Activated T-cell treated with anti-CD3 and anti-CD28 coated beads for 24 hours (primary cell): ENCODE results near the gene SLCO2B1.
A peak's percentile ranks its signal among the peaks of the same experiment; 100 is the strongest.

Experiments used
- DNase-seq: peaks from one replicate; pipeline ENCODE4 v3.0.0-alpha.2; 2020; ENCODE audit warnings: low read depth

Gene SLCO2B1

DNA sequence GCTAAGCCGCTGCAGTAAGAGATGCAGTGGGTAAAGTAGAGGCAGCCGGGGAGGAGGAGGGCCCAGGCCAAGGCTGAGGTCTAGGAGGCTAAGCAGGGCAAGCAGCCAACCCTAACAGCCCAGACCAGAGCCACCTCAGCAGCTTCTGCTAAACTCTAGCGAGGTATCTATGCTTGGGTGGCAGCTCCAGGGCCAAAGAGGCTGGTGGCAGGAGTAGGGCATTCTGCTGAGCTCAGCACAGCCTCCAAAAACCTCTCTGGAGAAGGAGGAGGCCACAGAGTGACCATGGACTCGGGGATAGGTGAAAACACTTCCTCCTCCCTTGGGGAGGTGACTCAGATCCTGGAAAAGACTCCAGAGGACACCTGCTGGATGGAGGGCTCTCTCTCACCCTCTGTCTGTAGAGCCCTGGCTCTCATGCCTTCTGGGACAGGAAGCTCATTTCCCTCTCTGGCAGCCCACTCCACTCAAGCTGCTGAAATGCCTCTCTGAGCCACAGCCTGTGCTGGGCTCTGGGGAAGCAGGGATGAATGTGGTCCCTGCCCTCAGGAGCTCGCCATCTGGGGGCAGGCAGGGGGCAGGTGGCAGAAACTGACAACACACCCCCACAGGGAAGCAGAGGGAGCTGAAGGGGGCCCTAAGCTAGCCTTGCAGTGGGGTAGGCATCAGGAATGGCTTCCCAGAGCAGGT is 73.2 kb downstream of the SLCO2B1 start:
- DNase-seq: no peak

GRCh38 chr11:75225794-75226193 is 74.9 kb downstream of the SLCO2B1 start:
- DNase-seq: no peak

- no peak for DNase-seq
These were observed 78.6 kb downstream of the SLCO2B1 start for GRCh38 chr11:75229466-75229865.

GRCh38 chr11:75230621-75231020 is 79.7 kb downstream of the SLCO2B1 start:
- no peak for DNase-seq

DNA sequence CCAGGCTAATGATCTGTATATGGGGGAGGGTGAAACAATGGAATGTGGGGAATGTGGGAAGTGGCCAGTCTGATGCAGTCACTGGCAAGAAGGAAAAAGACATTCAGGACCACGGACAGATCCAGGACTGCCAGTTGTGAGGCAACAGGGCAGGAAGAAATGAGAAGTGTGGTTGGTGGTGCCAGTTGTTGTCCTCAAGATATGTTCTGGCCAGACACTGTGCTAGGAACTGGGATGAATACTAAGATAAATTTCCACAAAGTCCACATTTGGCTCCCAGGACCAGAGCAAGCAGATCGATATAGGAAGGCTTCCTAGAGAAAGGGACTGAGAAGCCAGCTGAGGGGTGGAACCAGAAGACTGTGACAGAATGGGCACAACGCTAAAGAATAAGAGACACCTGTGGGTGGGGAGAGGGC is 82.9 kb downstream of the SLCO2B1 start:
- DNase-seq: no peak

DNA sequence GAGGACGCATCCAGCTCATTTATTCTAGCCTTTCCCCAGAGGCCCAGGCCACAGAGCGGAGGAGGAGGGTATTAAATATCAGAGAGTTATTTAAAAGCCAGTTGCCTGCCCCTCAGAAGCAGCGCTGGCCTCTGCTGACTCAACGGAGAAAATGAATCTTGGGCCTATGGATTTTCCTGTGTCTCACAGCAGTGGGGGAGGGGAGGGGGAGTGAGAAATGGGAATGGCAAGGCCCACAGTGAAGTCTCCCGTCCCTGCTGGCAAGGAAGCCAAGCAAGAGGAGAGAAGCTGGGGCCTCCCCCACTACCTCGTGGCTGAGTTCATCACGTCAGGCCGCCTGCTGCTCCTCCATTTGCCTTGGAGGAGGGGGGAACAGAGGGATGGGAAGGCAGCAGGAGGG is 85.2 kb downstream of the SLCO2B1 start:
- no peak for DNase-seq

DNA sequence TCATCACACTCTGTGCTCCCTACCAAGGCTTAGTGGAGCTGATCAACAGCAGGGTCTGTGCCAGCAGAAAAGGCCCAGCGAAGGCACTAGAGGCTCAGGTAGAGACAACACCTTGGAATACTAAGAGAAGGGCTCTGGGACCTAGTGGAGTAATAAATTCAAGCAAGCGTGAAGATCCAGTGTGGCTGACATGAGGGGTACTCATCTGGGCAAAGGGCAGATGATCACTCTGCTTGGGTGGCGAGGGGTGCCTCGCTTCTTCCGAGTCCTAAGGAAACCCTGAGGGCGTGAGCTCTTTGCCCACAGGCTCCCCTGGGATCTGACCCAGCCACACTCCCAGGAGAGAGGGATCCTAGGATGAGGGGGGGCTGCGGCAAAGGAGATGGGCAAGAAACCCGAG is 86.1 kb downstream of the SLCO2B1 start:
- no peak for DNase-seq

- no peak for DNase-seq
These were observed 87.9 kb downstream of the SLCO2B1 start for GRCh38 chr11:75238595-75239440.

GRCh38 chr11:75239531-75240290 is 88.8 kb downstream of the SLCO2B1 start:
- no peak for DNase-seq

DNA sequence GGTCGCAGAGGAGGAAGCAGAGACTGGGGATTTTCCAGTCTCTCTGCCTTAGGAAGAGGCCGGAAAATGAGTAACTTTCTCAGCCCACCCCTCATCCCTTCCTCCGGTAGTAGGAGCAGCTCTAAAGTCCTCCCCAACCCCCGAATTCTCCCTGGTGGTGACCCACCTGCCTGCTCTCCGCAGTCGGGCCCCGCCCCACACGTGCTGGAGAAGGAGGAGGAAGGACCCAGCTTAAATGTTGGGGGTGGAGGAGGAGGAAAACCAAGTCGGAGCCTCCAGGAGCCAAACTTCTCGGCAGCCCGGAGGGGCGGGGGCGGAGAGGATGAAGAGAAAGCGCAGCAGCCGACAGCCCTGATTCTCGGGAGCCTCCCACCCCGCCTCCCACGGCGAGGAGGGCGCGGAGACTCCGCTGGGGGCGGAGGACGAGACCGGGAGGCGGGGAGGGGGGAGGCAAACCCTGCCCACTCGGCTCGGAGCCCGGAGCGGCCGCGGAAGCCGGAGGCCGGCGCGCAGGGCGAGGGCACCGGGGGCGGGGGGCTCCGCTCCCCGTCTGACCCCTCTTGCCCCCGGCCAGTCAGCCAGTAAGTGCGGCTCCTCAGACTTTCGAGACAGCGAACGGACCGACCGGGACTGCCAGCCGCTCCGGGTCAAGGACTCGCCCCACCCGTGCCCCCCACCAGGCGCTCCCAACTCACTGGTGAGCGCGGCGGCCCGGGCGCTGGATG is 89.6 kb downstream of the SLCO2B1 start, which contains the start of gene TPBGL:
Gene TPBGL (plus strand): TSS at position 464 of the 725 bp plus-strand sequence. CDS start 276 bp downstream, outside the sequence.
- no peak for DNase-seq

DNA sequence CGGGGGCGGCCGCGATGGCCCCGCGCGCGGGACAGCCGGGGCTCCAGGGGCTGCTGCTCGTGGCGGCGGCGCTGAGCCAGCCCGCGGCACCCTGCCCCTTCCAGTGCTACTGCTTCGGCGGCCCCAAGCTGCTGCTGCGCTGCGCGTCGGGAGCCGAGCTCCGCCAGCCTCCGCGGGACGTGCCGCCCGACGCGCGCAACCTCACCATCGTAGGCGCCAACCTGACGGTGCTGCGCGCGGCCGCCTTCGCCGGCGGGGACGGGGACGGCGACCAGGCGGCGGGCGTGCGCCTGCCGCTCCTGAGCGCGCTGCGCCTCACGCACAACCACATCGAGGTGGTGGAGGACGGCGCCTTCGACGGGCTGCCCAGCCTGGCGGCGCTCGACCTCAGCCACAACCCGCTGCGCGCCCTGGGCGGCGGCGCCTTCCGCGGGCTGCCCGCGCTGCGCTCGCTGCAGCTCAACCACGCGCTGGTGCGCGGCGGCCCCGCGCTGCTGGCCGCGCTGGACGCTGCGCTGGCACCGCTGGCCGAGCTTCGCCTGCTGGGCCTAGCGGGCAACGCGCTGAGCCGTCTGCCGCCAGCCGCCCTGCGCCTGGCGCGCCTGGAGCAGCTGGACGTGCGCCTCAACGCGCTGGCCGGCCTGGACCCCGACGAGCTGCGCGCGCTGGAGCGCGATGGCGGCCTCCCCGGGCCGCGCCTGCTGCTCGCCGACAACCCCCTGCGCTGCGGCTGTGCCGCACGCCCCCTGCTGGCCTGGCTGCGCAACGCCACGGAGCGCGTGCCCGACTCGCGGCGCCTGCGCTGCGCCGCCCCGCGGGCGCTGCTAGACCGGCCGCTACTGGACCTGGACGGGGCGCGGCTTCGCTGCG is 90.4 kb downstream of the SLCO2B1 start:
- DNase-seq: peak; percentile 86

- DNase-seq: no peak
These were observed 91.2 kb downstream of the SLCO2B1 start for GRCh38 chr11:75241906-75242644.

DNA sequence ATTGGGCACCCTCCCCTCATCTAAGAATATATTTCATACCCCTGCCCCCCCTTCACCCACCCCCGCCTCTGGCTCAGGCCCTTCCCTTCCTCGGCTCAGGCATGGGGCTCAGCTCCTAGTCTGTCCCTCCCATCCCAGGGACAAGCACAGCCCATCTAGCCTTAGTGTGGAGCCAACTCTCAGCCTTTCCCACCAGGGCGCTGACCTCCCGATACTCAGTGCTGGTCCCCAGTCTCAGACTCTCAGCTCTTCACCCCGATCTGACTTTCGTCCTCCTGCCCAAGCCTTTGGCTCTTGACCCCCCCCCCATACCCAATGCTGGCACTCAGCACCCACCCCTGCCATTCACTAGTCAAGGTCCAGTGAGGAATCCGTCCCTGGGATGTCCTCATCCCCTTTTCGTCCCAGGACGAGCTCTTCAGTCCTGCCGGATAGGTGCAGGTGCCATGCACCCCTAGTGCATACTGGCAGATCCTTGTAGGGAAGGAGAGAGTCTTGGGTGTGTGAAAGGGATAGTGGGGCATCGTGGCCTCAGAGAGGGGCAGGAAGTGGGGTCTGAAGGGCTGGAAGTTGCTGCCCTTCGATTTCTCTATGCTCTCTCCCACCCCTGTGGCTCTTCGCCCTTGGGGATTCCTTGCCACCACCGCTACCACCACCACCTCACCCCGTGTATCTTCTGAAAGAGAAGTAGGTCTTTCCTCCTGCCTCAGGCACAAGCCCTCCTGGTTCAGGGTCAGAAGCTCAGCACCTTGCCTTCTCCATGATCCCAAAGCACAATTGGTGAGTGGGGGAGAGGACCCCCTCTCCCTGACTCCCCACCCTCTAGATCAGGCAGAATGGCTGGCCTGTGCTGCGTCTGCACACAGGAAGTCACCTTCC is 92.1 kb downstream of the SLCO2B1 start:
- no peak for DNase-seq

GRCh38 chr11:75244052-75244814 is 93.3 kb downstream of the SLCO2B1 start:
- DNase-seq: no peak

DNA sequence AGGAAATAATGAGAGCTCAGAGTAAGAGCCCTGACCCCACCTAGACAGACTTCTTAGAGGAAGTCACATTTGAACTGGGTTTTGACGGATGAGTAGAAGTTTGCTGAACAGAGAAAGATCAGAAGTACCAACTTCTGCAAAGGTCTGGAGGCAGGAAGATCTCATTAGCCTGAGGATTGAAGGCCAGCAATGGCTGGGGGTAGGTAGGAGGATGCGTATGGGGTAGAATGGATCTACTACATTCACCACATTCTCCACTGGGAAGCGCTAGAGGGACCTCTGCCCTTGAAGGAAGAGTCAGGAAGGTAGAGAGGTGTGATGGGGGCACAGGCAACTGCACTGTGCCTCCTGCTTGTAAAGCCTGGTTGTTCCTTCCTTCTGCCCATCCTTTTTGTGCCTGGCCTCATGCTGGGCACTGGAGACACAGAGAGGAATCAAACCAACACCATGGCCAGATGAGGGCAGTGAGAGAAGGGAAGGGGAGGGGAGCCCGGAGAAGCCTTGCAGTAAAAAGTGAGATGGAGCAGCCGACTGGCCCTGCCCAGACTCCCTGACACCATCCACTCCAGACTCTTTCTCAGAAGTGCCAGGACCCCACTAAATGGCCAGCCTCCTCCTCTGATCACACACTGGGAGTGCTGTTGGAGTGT is 94.6 kb downstream of the SLCO2B1 start:
- DNase-seq: no peak

- DNase-seq: no peak
These were observed 95.2 kb downstream of the SLCO2B1 start for GRCh38 chr11:75246006-75246670.

DNA sequence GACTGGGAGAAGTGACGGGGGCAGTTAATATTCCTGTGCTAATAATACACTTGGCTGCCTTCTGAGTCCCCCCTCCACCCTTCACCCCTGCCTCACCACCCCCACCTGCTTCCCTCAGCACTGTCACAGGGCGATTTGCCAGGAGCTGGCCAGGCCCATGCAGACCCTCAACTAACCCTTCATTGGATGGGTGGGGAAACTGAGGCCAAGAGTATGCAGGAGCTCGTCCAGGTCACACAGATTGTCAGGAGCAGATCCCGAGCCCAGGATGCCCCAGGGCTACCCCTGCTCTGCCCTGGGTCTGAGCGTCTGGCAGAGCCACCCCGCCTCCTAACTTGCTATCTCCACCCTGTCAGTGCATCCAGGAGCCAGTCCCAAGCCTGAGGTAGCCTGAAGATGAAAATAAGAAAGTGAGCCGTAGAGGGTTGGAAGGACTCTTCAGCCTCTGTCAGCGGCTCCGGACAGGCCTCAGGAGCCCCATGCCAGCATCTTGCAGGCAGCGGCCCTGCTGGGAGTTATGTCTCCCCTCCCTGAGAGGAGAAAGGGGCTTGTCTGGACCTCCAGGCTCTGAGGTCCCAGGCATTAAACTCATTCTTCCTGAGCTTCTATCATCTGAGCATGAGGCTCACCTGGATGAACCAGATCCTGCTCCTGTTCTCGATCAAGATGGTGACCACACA is 95.9 kb downstream of the SLCO2B1 start:
- DNase-seq: no peak
